ENCODE results near the gene MPP7. TPM values are rescaled to one million over a fixed set of nuclear protein-coding genes. Genes with fewer than 3 reads are reported as not detected.
A peak's percentile ranks its signal among the peaks of the same experiment; 100 is the strongest.
"Not testable (repeated sequence)": the region's sequence is repeated elsewhere in the genome, so short reads cannot be mapped to it uniquely, and the experiment has no call there.

Gene MPP7
- 0.82 TPM for polyA plus RNA-seq (2013, experiment 1 of 2; ENCODE audit: insufficient read length)
- 0.83 TPM for polyA plus RNA-seq (2013, experiment 2 of 2; ENCODE audit: insufficient read length)

DNA sequence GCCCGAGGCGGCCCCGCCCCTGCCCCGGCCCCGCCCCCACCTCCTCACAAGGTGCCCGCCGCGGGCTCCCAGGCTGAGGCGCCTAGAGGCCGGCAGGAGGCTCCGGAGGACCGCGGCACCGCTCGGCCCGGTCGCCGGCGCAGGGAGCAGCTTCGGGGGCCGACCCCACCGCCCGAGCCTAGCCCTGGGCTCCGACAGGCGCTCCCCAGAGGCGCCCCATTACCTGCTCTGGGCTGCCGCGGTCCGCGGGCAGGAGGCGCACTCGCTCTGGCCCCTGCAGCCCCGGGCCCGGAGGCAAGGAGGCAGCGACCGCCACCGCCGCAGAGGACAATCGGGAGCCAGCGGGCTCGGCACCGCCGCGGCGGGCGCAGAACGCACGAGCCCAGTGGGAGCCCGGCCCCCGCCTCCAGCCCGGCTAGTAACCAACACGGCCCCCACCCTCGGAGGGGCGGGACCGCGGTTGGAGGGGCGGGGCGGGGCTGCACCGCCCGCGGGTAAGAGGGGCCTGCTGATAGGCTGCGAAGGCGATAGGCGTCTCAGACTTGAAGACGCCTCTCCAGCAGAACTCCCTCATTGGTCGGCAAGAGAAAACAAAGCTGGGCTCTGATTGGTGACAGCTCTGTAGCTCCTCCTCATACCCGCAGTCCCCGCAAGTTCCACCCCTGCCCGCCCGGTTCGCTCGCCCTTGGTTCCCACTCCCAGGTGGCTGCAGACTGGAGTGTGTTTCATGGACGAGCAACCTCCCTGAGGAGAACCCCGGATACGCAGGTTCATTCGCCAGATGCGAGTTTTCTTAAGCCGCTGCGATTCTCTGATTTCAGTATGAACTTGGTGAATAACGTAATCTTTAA lies at the start of gene MPP7:
MPP7 (minus strand) TSS at position 427 of the 851 bp plus-strand sequence. CDS start 64,460 bp downstream, outside the sequence.
- DNase-seq = peak; percentile 98

DNA sequence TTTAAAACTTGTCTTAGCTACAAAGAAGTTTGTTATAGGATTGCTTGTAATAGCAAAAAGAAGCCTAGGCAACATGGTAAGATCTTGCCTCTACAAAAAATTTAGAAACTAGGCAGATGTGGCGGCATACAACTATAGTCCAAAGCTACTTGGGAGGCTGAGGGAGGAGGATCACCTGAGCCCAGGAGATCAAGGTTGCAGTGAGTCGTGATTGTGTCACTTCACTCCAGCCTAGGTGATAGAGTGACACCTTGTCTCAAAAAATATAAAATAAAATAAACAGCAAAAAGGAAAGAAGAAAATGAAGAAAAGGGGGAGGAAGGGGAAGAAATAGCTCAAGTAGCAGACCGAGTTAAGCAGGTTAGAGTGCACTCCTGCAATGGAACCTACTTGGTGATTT lies 47.0 kb upstream of the MPP7 start:
- no peak for DNase-seq

DNA sequence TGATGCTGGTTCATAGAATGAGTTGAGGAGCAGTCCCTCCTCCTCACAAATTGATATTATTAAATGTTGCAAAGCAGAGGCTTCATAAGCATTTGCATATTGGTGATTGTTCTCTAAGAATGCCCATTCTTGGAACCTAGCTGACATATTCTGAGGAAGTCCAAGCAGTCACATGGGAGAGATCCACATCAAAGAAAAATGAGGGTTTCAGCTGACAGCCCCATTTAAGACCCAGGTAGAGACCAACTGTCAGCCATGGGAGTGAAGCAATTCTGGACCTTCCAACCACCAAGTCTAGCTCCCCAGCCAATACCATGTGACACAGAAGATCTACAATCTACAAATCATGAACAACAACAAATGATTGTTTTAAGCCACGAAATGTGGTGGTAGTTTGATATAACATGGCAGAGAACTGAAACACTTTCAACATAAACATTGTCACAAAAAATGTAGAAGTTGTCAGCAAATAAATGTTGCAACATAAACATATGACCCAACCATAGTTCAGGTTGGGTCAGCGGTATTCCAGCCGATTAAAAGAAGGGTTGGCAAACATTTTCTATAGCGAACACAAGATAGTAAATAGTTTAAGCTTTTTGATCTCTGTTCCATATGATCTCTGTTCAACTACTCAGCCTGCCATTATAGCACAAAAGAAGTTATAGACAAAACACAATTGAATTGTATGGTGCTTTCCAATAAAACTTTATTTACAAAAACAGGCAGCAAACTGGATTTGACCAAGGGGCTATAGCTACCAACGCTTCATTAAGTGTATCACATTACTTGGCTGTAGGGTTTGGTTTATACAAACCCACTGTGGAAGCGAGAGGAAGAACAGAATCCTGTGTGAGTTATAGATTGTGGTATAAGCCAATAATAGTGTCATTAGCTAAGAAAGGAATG lies 41.4 kb upstream of the MPP7 start:
- no peak for DNase-seq

DNA sequence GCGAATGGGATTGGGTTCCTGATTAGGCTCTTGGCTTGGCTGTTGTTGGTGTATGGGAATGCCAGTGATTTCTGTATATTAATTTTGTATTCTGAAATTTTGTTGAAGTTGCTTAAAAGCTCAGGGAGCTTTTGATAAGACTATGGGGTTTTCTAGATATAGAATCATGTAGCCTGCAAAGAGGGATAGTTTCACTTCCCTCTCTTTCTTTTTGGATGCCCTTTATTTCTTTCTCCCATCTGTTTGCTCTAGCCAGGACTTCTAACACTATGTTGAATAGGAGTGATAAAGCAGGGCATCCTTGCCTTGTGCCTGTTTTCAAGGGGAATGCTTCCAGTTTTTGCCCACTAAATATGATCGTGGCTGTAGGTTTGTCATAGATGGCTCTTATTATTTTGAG lies 40.4 kb upstream of the MPP7 start:
- no peak for DNase-seq

DNA sequence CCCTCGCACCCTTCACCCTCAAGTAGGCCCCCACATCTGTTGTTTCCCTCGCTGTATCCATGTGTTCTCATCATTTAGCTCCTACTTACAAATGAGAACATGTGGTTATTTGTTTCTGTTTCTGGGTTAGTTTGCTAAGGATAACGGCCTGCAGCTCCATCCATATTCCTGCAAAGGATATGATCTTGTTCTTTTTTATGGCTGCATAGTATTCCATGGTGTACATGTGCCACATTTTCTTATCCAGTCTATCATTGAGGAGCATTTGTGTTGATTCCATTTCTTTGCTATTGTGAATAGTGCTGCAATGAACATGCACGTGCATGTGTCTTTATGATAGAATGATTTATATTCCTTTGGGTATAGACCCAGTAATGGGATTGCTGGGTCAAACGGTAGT lies 38.8 kb upstream of the MPP7 start:
- DNase-seq = not testable (repeated sequence)

DNA sequence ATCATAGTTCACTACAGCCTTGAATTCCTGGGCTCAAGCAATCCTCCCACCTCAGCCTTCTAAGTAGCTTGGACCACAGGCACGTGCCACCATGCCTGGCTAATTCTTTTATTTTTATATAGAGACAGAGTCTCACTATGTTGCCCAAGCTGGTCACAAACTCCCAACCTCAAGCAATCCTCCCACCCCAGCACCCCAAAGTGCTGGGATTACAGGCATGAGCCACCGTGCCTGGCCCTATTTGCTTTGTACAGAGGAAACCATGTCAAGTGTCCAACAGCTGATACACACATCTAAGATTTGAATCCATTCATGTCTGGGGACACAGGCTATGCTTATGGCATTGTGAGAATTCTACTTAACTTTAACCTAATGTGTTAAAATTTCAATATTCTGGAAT lies 29.9 kb upstream of the MPP7 start:
- DNase-seq = no peak

DNA sequence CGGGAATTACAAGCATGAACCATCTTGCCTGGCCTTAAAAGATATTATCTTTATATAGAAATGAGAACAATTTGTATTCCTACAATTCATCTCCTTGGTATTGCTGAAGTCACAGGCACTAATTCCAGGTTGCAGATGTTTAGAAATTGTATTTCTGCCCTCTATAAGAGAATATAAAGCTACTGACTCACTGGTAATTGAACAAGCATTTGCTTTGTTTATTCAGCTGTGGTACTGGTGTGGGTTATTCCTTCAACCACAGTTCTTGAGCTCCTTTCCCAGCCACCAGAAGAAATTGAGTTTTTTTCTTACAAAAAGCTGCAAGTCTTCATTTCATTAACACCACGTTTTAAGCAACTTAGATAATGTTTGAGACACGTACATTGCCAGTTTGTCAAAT lies 29.0 kb upstream of the MPP7 start:
- peak; percentile 94 for DNase-seq

DNA sequence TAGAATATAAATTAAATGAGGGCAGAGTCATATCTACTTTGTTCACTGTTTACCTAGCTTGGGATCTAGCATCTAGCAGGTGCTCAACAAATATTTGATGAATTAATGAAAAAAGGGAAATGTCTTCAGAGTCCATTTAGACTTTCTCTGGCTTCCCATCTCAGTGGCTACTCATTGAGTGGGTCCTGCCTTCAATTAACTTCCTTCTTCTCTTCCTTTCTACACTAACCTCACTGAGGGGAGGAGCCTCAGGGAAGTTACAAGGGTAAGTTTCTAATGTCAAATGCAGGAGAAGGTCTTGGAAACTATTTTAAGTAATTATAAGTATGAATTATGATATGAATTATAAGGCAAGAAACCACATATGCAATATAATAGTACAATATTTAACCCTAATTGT lies 28.2 kb upstream of the MPP7 start:
- no peak for DNase-seq

DNA sequence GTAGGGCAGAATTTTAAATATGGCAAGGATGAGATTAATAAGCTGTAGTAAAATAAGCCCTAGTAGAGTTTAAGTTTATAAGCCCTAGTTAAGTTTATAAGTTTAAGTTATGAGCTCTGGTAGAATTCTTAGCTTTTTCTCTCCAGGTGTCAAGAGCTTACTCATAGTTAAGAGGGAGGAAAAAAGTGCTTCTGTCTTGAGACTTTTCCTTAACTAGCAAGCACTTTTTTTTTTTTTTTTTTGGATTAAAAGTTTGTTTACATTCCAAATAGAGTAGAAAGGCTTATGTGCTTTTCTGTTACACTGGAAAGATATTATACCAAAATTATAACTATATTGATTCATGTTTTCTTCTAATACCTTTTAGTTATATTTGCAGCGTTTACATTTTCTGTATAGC lies 25.5 kb upstream of the MPP7 start:
- no peak for DNase-seq

DNA sequence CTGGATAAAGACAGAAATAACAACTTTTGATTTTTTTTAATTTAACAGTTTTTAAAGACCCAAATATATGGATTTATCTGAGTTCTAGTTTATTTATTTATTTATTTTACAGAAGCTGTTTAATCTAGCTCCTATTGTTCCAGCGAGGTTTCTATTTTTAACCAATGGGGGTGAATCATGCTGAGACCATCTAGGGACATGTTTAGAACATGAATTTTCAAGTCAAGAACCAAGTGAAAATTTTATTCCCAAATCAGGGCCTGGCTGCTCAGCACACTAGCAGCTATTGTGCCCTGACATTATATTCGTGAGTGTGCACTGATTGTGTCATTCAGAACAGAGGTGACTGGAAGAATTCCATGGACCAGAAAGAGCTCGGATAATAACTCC lies 24.6 kb upstream of the MPP7 start:
- peak; percentile 56 for DNase-seq

DNA sequence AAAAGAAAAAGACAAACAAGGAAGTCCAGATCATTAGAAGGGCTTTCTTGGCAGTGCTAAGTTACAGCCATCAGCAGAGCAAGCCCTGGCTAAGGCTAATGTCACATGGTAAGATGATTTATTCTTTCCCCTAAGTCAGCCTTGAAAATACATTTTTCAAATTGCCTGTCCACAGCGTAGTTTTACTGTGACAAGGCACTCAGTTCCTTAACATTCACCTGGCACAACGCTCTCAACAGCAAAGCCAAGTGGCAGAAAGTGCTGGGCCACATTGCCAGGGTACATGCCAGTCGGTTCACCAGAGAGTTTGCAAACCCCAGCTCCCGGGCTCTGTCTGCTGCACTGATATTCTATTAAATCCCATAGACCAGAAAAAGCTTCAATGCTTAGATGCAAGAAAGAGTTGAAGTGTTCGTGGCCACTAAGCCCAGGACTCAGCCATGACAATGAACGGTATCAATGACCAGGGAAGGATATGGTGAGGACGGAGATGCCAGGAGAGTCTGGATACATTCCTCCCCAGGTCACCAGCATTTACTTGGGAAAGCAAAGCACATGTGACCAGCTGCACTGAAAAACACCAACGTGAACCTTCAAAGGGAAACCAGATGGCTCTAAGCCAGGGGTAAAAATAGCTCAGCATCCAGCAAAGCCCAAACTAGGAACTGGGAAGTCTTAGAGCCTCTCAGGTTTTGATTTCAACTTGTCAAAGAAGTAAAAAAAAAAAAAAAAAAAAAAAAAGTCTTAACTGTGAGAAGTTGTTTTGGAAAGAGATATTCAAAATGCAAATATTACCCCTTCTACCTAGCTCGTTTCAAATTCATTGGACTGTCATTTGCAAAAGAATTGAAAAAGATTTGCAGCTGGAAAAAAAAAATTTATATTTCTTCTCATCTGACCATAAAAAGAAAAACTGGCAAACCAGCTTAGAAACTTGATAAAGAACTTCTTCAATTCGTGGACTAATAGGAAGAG lies 23.9 kb upstream of the MPP7 start:
- peak; percentile 51 for DNase-seq

DNA sequence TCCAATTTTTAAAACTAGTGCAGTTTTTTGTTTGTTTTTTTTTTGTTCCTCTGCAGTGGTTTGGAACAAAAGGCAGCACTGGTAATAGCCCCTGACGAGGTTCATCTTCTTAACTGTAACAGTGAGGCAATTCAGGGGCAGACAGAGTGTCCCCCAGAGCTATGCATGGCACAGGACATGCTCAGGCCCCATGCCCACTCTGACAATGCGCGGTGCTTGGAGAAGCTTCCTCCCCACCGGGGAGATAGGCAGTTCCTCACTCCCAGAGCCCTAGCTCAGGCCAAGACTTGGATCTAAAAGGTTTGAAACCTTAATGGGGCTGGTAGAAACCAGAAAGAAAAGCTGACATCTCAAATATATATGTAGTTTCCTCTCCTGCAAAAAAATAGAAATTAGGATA lies 17.9 kb upstream of the MPP7 start:
- no peak for DNase-seq

DNA sequence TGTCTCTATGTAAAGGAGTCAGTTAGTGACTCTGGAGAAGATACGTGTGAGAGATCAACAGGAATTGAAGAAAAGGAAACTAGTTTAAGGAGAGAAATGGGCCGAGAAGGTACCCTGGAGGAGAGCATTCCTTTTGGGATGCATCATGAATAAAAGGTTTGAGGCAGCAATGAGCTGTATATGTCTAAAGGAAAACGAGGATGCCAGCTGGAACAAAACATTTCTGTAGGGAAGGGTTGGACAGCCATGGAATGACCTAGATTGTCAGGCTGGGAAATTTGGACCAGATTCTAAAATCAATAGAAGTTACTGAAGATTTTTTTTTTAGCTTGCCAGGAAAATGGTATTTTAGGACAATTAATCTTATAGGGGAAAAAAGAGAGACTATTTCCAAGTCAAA lies 17.2 kb upstream of the MPP7 start:
- no peak for DNase-seq

DNA sequence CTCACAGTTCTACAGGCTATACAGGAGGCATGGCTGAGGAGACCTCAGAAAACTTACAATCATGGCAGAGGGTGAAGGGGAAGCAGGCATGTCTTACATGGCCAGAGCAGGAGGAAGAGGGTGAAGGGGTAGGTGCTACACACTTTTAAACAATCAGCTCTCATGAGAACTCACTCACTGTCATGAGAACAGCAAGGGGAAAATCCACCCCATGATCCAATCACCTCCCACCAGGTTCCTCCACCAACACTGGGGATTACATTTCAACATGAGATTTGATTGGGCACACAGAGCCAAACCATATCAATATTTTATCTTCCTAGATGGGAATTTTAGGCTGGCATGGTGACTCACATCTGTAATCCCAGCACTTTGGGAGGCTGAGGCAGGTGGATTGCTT lies 16.2 kb upstream of the MPP7 start:
- DNase-seq = not testable (repeated sequence)

DNA sequence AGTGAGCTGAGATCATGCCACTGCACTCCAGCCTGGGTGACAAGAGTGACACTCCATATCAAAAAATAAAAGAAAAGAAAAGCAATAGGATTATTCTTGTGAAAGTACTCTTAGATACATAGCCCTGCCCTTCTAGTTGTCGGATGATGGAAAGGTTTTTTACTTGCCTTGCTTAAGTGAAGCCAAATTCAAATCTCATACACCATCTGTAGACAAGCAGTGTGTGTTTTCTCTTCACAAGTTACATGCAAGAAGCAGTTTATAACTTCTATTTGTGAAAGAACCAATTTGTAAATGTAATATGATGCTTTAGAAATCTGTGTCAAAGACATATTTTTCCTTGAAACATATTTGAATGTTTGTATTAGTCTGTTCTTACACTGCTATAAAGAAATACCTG lies 15.8 kb upstream of the MPP7 start:
- DNase-seq = no peak

DNA sequence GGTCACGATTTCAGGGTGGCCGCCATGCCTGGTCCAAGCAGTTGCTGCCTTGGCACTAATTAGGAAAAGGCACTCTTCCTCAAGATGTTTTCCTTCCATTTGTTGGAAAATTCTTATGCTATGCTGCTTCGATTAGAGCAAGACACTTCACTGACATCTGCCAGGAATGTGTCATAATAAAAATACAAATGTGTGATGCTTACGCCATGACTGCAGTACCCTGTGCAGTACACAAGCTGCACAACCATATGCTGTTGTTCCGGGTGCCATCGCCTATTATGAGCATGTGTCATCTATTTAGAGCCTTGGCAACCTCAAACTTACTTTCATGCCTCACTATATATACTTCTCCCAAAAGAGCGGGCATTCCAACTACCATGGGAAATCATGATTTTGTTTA lies 14.9 kb upstream of the MPP7 start:
- peak; percentile 59 for DNase-seq

DNA sequence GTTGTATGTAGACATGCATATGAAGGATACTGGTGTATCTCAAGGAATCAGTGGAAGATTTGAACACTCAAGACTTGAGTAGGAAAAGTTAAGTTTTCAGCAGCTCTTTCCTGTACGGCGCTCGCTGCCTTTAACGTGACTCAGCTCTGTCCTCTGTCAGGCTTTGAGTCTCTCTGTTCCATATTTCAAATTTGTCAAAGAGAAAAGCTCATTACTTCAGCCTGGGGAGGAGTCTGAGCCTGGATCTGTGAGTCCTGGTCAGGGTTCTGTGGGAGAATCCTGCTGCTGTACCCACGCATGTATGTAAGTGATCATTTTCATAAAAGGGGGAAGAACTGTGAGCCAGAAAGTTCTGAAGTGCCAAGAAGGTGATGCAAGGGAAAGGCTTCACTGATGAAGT lies 13.8 kb upstream of the MPP7 start:
- peak; percentile 44 for DNase-seq

DNA sequence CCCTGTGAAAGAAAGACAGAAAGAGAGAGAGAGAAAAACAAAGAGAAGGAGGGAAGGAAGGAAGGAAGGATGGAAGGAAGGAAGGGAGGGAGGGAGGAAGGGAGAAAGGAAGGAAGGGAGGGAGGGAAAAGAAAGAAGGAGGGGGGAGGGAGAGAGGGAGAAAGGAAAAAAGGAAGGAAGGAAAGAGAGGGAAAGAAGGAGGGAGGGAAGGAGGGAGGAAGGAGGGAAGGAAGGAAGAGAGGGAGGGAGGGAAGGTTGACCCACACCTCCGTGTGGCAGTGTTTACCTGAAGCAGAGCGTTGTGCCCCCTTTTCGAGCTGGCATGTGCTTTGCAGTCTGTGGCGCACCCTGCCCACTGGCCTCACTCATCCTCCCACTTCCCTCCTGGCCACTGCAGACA lies 12.3 kb upstream of the MPP7 start:
- no peak for DNase-seq

DNA sequence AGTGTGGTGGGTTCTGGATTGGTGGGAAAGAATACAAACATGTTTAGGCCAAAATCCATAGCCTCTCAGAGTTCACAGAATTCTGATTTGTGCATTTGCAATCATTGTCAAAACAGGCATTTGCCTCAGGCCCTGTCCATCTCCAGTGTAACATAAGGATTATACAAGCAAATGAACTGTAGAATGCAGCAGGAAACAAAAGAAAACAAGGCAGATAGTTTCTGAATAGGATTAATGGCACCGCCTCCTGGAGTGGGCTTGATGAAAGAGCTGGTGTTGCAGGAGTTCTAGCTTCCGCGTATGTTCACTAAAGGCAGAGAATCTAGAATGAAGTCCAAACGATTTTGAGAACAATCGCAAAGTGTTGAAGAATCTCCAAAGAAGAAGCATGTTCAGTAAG lies 11.3 kb upstream of the MPP7 start:
- DNase-seq = no peak

DNA sequence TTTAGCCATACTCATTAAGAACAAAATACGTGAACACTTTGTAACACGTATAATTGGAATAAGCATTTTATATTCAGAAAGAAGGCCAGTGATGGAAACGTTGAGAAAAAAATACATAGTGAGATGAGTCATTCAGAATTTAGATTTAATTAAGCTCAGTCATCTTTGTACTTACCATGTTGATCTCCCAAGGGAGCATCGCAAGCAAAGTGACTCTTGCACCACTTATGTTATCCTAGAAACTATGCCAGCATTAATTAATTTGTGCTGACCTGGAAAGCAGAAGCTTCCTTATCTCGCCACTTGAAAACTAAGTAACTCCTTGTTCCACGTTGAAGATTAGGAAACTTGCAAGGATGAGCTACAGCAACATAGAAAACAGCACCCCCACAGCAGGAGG lies 9.7 kb upstream of the MPP7 start:
- peak; percentile 52 for DNase-seq

DNA sequence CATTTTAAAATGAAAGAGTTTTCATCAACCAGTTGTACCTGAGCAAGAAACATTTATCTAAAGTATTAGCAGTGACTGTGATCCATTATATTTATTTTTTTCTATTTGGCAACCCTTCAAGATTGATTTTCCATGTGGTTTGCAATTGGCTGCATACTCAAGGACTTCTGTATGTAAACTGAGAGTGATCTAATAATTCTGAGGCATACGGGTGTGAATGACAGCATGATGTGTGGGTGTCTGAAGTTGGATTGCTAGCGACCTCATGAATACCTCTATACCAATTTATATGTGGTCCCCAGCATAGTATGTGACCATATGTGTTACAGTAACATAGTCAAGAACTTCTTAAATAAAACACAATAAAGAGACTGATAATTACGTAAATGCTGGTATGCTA lies 8.2 kb upstream of the MPP7 start:
- DNase-seq = no peak

DNA sequence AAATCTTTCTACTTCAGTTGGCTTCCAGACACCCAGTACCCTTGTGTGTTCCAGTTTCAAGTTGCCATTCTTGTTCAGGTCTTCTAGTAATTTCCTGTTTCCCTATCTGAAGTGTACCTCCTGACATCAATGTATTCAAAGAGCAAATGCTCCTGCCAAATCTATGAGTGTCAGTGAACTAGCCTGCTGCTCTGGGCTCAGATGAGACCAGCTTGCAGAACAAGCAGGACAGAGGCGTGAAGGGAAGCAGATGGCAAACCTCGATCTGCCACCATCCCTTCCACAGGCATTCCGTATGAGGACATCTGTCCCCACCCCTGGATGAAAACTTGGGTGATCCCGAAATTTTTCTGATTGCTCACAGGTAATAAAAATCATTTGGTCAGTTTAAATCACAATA lies 4.4 kb upstream of the MPP7 start:
- no peak for DNase-seq
